Loucy (cell line): ENCODE data around the gene RBMS3.

ENCODE experiments used
- H2AFZ ChIP-seq: fragments of 200-600 bp; sonication (generic); 2 replicates; pipeline ENCODE4 v1.6.0; 2016; ENCODE audit warnings: antibody characterized with exemption, mild to moderate bottlenecking, low read length, moderate library complexity
- H3F3A ChIP-seq: fragments of 200-600 bp; 2 replicates; pipeline ENCODE4 v1.6.0; 2016; ENCODE audit warnings: antibody characterized with exemption, low read depth, mild to moderate bottlenecking
- H3K27me3 ChIP-seq: fragments of 200-600 bp; sonication (generic); 2 replicates; pipeline ENCODE4 v1.6.1; 2014; ENCODE audit warnings: low read length, mild to moderate bottlenecking; ENCODE audit not compliant: insufficient read depth, poor library complexity, severe bottlenecking
- H3K36me3 ChIP-seq: fragments of 200-600 bp; sonication (generic); 2 replicates; pipeline ENCODE4 v1.6.1; 2016; ENCODE audit warnings: low read length; ENCODE audit not compliant: insufficient read depth
- H3K4me1 ChIP-seq: fragments of 200-600 bp; sonication (generic); 2 replicates; pipeline ENCODE4 v1.5.1; 2014; ENCODE audit warnings: low read length, mild to moderate bottlenecking; ENCODE audit not compliant: insufficient read depth, poor library complexity, severe bottlenecking
- H3K4me2 ChIP-seq: fragments of 200-600 bp; sonication (generic); 2 replicates; pipeline ENCODE4 v1.6.0; 2014; ENCODE audit warnings: antibody characterized with exemption, low read length, low read depth, mild to moderate bottlenecking; ENCODE audit not compliant: poor library complexity, severe bottlenecking
- H3K4me3 ChIP-seq: fragments of 200-600 bp; sonication (generic); 2 replicates; pipeline ENCODE4 v1.5.1; 2014; ENCODE audit warnings: low read length, mild to moderate bottlenecking, mixed read lengths; ENCODE audit not compliant: poor library complexity, severe bottlenecking
- H3K79me2 ChIP-seq: fragments of 200-600 bp; sonication (generic); 2 replicates; pipeline ENCODE4 v1.6.1; 2014; ENCODE audit warnings: low read length; ENCODE audit not compliant: insufficient read depth
- H3K9ac ChIP-seq: fragments of 200-600 bp; sonication (generic); 2 replicates; pipeline ENCODE4 v1.6.0; 2014; ENCODE audit warnings: mild to moderate bottlenecking, low read depth, low read length, moderate library complexity; ENCODE audit not compliant: poor library complexity, severe bottlenecking
- H3K9me2 ChIP-seq: fragments of 200-600 bp; sonication (generic); replicated peaks from 2 replicates; pipeline ENCODE4 v1.6.1; 2016; ENCODE audit warnings: low read depth, low read length, mixed read lengths
- H3K9me3 ChIP-seq: fragments of 200-600 bp; sonication (generic); 2 replicates; pipeline ENCODE4 v1.6.1; 2014; ENCODE audit warnings: mild to moderate bottlenecking, antibody characterized with exemption, low read length, low read depth; ENCODE audit not compliant: insufficient read depth
- H4K20me1 ChIP-seq: fragments of 200-600 bp; sonication (generic); 2 replicates; pipeline ENCODE4 v1.6.0; 2014; ENCODE audit warnings: antibody characterized with exemption, low read length, mild to moderate bottlenecking; ENCODE audit not compliant: insufficient read depth, poor library complexity, severe bottlenecking
- EZH2phosphoT487 ChIP-seq: fragments of 200-600 bp; IDR thresholded peaks from 2 replicates; pipeline ENCODE4 v1.6.1; 2018; ENCODE audit warnings: antibody characterized with exemption, mild to moderate bottlenecking, moderate library complexity, borderline replicate concordance
- TF ChIP-seq, protein P1 (sequence below): fragments of 200-600 bp; sonication (generic); conservative IDR thresholded peaks from 2 replicates; pipeline ENCODE4 v1.5.1; 2014; ENCODE audit warnings: mild to moderate bottlenecking, antibody characterized with exemption, low read length

RBMS3 gene

GRCh38 chr3:29741231-29741630 is 460.4 kb downstream of the RBMS3 start:
- no peaks in the 10 kb centered on the region for H4K20me1 ChIP-seq
- no peak overlapping the region for H3K9ac ChIP-seq
- no peak overlapping the region for H2AFZ ChIP-seq
- H3K27me3 ChIP-seq, result no peaks in the 10 kb centered on the region
- no peaks in the 10 kb centered on the region for H3K9me3 ChIP-seq
- no peaks in the 10 kb centered on the region for H3F3A ChIP-seq
- no peak overlapping the region for H3K4me2 ChIP-seq
- H3K79me2 ChIP-seq, result no peaks in the 10 kb centered on the region
- no peak overlapping the region for H3K4me3 ChIP-seq
- H3K36me3 ChIP-seq, result no peaks in the 10 kb centered on the region
- TF ChIP-seq EZH2phosphoT487, result no peak
- TF ChIP-seq, protein P1, sequence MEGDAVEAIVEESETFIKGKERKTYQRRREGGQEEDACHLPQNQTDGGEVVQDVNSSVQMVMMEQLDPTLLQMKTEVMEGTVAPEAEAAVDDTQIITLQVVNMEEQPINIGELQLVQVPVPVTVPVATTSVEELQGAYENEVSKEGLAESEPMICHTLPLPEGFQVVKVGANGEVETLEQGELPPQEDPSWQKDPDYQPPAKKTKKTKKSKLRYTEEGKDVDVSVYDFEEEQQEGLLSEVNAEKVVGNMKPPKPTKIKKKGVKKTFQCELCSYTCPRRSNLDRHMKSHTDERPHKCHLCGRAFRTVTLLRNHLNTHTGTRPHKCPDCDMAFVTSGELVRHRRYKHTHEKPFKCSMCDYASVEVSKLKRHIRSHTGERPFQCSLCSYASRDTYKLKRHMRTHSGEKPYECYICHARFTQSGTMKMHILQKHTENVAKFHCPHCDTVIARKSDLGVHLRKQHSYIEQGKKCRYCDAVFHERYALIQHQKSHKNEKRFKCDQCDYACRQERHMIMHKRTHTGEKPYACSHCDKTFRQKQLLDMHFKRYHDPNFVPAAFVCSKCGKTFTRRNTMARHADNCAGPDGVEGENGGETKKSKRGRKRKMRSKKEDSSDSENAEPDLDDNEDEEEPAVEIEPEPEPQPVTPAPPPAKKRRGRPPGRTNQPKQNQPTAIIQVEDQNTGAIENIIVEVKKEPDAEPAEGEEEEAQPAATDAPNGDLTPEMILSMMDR, result no peak
- H3K9me2 ChIP-seq, result no peaks in the 10 kb centered on the region
- no peaks in the 10 kb centered on the region for H3K4me1 ChIP-seq

- Histone ChIP-seq H3K27me3 (no peaks in the 10 kb centered on the region), H3K4me3 (no peak overlapping the region), H4K20me1 (no peaks in the 10 kb centered on the region), H2AFZ (no peak overlapping the region), H3K36me3 (no peaks in the 10 kb centered on the region), H3F3A (no peaks in the 10 kb centered on the region), H3K9me3 (no peaks in the 10 kb centered on the region), H3K9ac (no peak overlapping the region), H3K79me2 (no peaks in the 10 kb centered on the region), H3K4me2 (no peak overlapping the region), H3K9me2 (no peaks in the 10 kb centered on the region), H3K4me1 (no peaks in the 10 kb centered on the region)
- TF ChIP-seq EZH2phosphoT487, result no peak
- TF ChIP-seq, protein P1, result no peak
Measured at GRCh38 chr3:29745232-29745870, 464.5 kb downstream of the RBMS3 start.

GRCh38 chr3:29746163-29746760 is 465.4 kb downstream of the RBMS3 start:
- H3K9me2 ChIP-seq, result no peaks in the 10 kb centered on the region
- no peaks in the 10 kb centered on the region for H3F3A ChIP-seq
- no peaks in the 10 kb centered on the region for H3K79me2 ChIP-seq
- TF ChIP-seq EZH2phosphoT487, result no peak
- TF ChIP-seq, protein P1, result no peak
- H3K36me3 ChIP-seq, result no peaks in the 10 kb centered on the region
- no peak overlapping the region for H3K4me2 ChIP-seq
- H4K20me1 ChIP-seq, result no peaks in the 10 kb centered on the region
- no peaks in the 10 kb centered on the region for H3K27me3 ChIP-seq
- H3K4me3 ChIP-seq, result no peak overlapping the region
- no peak overlapping the region for H3K9ac ChIP-seq
- no peaks in the 10 kb centered on the region for H3K9me3 ChIP-seq
- no peaks in the 10 kb centered on the region for H3K4me1 ChIP-seq
- no peak overlapping the region for H2AFZ ChIP-seq
